Measurements from ENCODE around the gene CORO7.
A peak's percentile ranks its signal among the peaks of the same experiment; 100 is the strongest.

Gene CORO7

GRCh38 chr16:4426722-4427372, 10.5 kb upstream of the CORO7 start:
- in situ Hi-C loops (cut with MboI; ENCODE audit: low sequenced_read_pairs, unreplicated experiment) = no loop called here
- DNase-seq (ENCODE audit: low spot score) = no peak
- TF ChIP-seq CTCF (IDR thresholded peaks at IDR 0.05; ENCODE audit: borderline replicate concordance, control extremely low read depth, extremely low read depth, insufficient read depth, missing control alignments) = no peak

GRCh38 chr16:4426021-4426684, 9.8 kb upstream of the CORO7 start:
- in situ Hi-C loops (cut with MboI; ENCODE audit: low sequenced_read_pairs, unreplicated experiment) = no loop called here
- DNase-seq (ENCODE audit: low spot score) = no peak
- no peak for TF ChIP-seq CTCF (IDR thresholded peaks at IDR 0.05; ENCODE audit: borderline replicate concordance, control extremely low read depth, extremely low read depth, insufficient read depth, missing control alignments)

- in situ Hi-C loops (cut with MboI; ENCODE audit: low sequenced_read_pairs, unreplicated experiment) = no loop called here
- peak; percentile 98 for DNase-seq (ENCODE audit: low spot score)
- no peak for TF ChIP-seq CTCF (IDR thresholded peaks at IDR 0.05; ENCODE audit: borderline replicate concordance, control extremely low read depth, extremely low read depth, insufficient read depth, missing control alignments)
Measured at GRCh38 chr16:4425378-4426020, 9.1 kb upstream of the CORO7 start, which contains the start of gene DNAJA3. TSS of gene DNAJA3 (plus strand) at chr16:4425868. CDS start at chr16:4425882, 14 bp downstream.

GRCh38 chr16:4420505-4421105, 4.2 kb upstream of the CORO7 start:
- in situ Hi-C loops (cut with MboI; ENCODE audit: low sequenced_read_pairs, unreplicated experiment) = no loop called here
- DNase-seq (ENCODE audit: low spot score) = no peak
- no peak for TF ChIP-seq CTCF (IDR thresholded peaks at IDR 0.05; ENCODE audit: borderline replicate concordance, control extremely low read depth, extremely low read depth, insufficient read depth, missing control alignments)

- DNase-seq (ENCODE audit: low spot score) = no peak
- in situ Hi-C loops (cut with MboI; ENCODE audit: low sequenced_read_pairs, unreplicated experiment) = no loop called here
- no peak for TF ChIP-seq CTCF (IDR thresholded peaks at IDR 0.05; ENCODE audit: borderline replicate concordance, control extremely low read depth, extremely low read depth, insufficient read depth, missing control alignments)
Measured at GRCh38 chr16:4419402-4419959, 3.1 kb upstream of the CORO7 start.

GRCh38 chr16:4415538-4416199, 727 bp downstream of the CORO7 start:
- DNase-seq (ENCODE audit: low spot score) = peak; percentile 53
- in situ Hi-C loops (cut with MboI; ENCODE audit: low sequenced_read_pairs, unreplicated experiment) = no loop called here
- peak; percentile 10 for TF ChIP-seq CTCF (IDR thresholded peaks at IDR 0.05; ENCODE audit: borderline replicate concordance, control extremely low read depth, extremely low read depth, insufficient read depth, missing control alignments)

Measured in GM13976 (cell line).